ENCODE measurements around the gene ATG12.

Gene ATG12

GRCh38 chr5:115807654-115808052 is 33.7 kb downstream of the ATG12 start:
- no peak for DNase-seq (ENCODE audit: low spot score)

GRCh38 chr5:115806986-115807653 is 34.2 kb downstream of the ATG12 start:
- no peak for DNase-seq (ENCODE audit: low spot score)

- DNase-seq (ENCODE audit: low spot score), result no peak
Observed at GRCh38 chr5:115801984-115802383, 39.4 kb downstream of the ATG12 start.

- no peak for DNase-seq (ENCODE audit: low spot score)
Observed at GRCh38 chr5:115801152-115801551, 40.2 kb downstream of the ATG12 start.

GRCh38 chr5:115800108-115800507 is 41.3 kb downstream of the ATG12 start:
- no peak for DNase-seq (ENCODE audit: low spot score)

- no peak for DNase-seq (ENCODE audit: low spot score)
Observed at GRCh38 chr5:115798252-115798651, 43.1 kb downstream of the ATG12 start.

- no peak for DNase-seq (ENCODE audit: low spot score)
Observed at GRCh38 chr5:115796656-115797055, 44.7 kb downstream of the ATG12 start.

GRCh38 chr5:115795700-115796099 is 45.7 kb downstream of the ATG12 start:
- DNase-seq (ENCODE audit: low spot score), result no peak

- DNase-seq (ENCODE audit: low spot score), result no peak
Observed at GRCh38 chr5:115788440-115788839, 52.9 kb downstream of the ATG12 start.

- DNase-seq (ENCODE audit: low spot score), result no peak
Observed at GRCh38 chr5:115787426-115787825, 53.9 kb downstream of the ATG12 start.

- no peak for DNase-seq (ENCODE audit: low spot score)
Observed at GRCh38 chr5:115785381-115786065, 55.8 kb downstream of the ATG12 start.

- no peak for DNase-seq (ENCODE audit: low spot score)
Observed at GRCh38 chr5:115778417-115778816, 62.9 kb downstream of the ATG12 start.
